Activated T-helper 1 cell treated with anti-CD3 and anti-CD28 coated beads, Interleukin-12 subunit alpha, Interleukin-12 subunit beta, Interleukin-2, Interleukin-4 antibody, amounts not matched to agents 30 ng/mL and 10 ng/mL and 1 ng/mL, durations not matched to agents 14 hours and 24 hours and 36 hours (primary cell): Measurements from ENCODE around the gene TMEM134. TPM values are rescaled to one million over a fixed set of nuclear protein-coding genes. Genes with fewer than 3 reads are reported as not detected.
A peak's percentile ranks its signal among the peaks of the same experiment; 100 is the strongest.

Experiments
- DNase-seq: peaks from one replicate; pipeline ENCODE4 v3.0.0; 2021; ENCODE audit warnings: low spot score
- H3K27ac Mint-ChIP-seq: one replicate; pipeline ENCODE4 v1.8.0; 2021; ENCODE audit warnings: mild to moderate bottlenecking, mixed read lengths
- H3K27me3 Mint-ChIP-seq: one replicate; pipeline ENCODE4 v1.8.0; 2022; ENCODE audit warnings: mild to moderate bottlenecking, moderate library complexity, mixed read lengths; ENCODE audit not compliant: insufficient read depth
- H3K36me3 Mint-ChIP-seq: one replicate; pipeline ENCODE4 v1.8.0; 2021; ENCODE audit warnings: low read depth, mixed read lengths
- H3K4me1 Mint-ChIP-seq: one replicate; pipeline ENCODE4 v1.8.0; 2021; ENCODE audit warnings: low read depth, mixed read lengths
- H3K4me3 Mint-ChIP-seq: one replicate; pipeline ENCODE4 v1.8.0; 2021; ENCODE audit warnings: mild to moderate bottlenecking, moderate library complexity, mixed read lengths
- H3K9me3 Mint-ChIP-seq: one replicate; pipeline ENCODE4 v1.8.0; 2021; ENCODE audit warnings: mixed read lengths
- intact Hi-C: fragments of 100-400 bp; cut with micrococcal nuclease; formaldehyde crosslinking; loops from one replicate; pipeline ENCODE4 v1.15.1; 2024
- total RNA-seq: library from RNA; stranded (reverse); gene quantifications from 2 replicates; pipeline ENCODE4 v1.2.3, GENCODE V29; 2022

The TMEM134 gene
- total RNA-seq, 1 donor from 2014 or later, result 61.4 TPM

GRCh38 chr11:67411785-67412152 lies 57.3 kb downstream of the TMEM134 start:
- Mint-ChIP-seq H3K27ac (no peak overlapping the region), H3K9me3 (no peaks in the 10 kb centered on the region), H3K27me3 (peaks cover 18% of the 10 kb centered on the region), H3K4me3 (peak overlapping the region; percentile 33), H3K36me3 (peaks cover 21% of the 10 kb centered on the region), H3K4me1 (peaks cover 59% of the 10 kb centered on the region)
- intact Hi-C loops, result no loop called here
- DNase-seq, result no peak

Other genes starting within 250 kb of the TMEM134 start
- 249 and 250 TPM in 2 replicates for gene GRK2, start 202.8 kb downstream of the TMEM134 start, total RNA-seq
- gene ANKRD13D, start 179.9 kb downstream of the TMEM134 start, total RNA-seq, result 124 and 129 TPM in 2 replicates
- 9.2 and 9.4 TPM in 2 replicates for gene SSH3, start 165.7 kb downstream of the TMEM134 start, total RNA-seq
- 36.7 and 39.8 TPM in 2 replicates for gene POLD4, start 115.7 kb downstream of the TMEM134 start, total RNA-seq
- gene CLCF1, start 95.7 kb downstream of the TMEM134 start, total RNA-seq, result 0.64 and 0.73 TPM in 2 replicates
- gene RAD9A, start 77.3 kb downstream of the TMEM134 start, total RNA-seq, result 30.7 and 31.6 TPM in 2 replicates
- 260 and 263 TPM in 2 replicates for gene PPP1CA, start 67.4 kb downstream of the TMEM134 start, total RNA-seq
- 131 and 135 TPM in 2 replicates for gene TBC1D10C, start 65.2 kb downstream of the TMEM134 start, total RNA-seq
- gene CARNS1, start 53.6 kb downstream of the TMEM134 start, total RNA-seq, result 0.62 and 0.81 TPM in 2 replicates
- 84.1 and 86.2 TPM in 2 replicates for gene RPS6KB2, start 40.8 kb downstream of the TMEM134 start, total RNA-seq
- gene PTPRCAP, start 31.6 kb downstream of the TMEM134 start, total RNA-seq, result 108 and 109 TPM in 2 replicates
- gene CORO1B, start 25.8 kb downstream of the TMEM134 start, total RNA-seq, result 222 and 225 TPM in 2 replicates
- not detected in 2 replicates for gene GPR152, start 16.5 kb downstream of the TMEM134 start, total RNA-seq
- 0.86 and 0.96 TPM in 2 replicates for gene CABP4, start 13.9 kb downstream of the TMEM134 start, total RNA-seq
- gene AIP, start 13.8 kb upstream of the TMEM134 start, total RNA-seq, result 200 and 203 TPM in 2 replicates
- 138 and 140 TPM in 2 replicates for gene PITPNM1, start 36.1 kb upstream of the TMEM134 start, total RNA-seq
- 107 and 115 TPM in 2 replicates for gene CDK2AP2, start 38.9 kb upstream of the TMEM134 start, total RNA-seq
- not detected in 2 replicates for gene CABP2, start 54.2 kb upstream of the TMEM134 start, total RNA-seq
- 278 and 289 TPM in 2 replicates for gene GSTP1, start 114.6 kb upstream of the TMEM134 start, total RNA-seq
- gene NDUFV1, start 137.7 kb upstream of the TMEM134 start, total RNA-seq, result 289 and 303 TPM in 2 replicates
- 18.5 and 19.9 TPM in 2 replicates for gene NUDT8, start 160.7 kb upstream of the TMEM134 start, total RNA-seq
- not detected in 2 replicates for gene TBX10, start 170.5 kb upstream of the TMEM134 start, total RNA-seq
- gene ACY3, start 181.5 kb upstream of the TMEM134 start, total RNA-seq, result 0.32 TPM in 1 of 2 replicates, not detected in the other
- gene ALDH3B2, start 205.4 kb upstream of the TMEM134 start, total RNA-seq, result not detected in 2 replicates